HUES64 (cell line): ENCODE results near the gene RERE.
A peak's percentile ranks its signal among the peaks of the same experiment; 100 is the strongest.

Source experiments
- H3K27ac ChIP-seq: 2 replicates; pipeline ENCODE4 v1.7.0; 2013; ENCODE audit warnings: low read depth, low read length, inconsistent platforms
- H3K27me3 ChIP-seq: 2 replicates; pipeline ENCODE4 v1.6.1; 2013; ENCODE audit warnings: mild to moderate bottlenecking, low read length; ENCODE audit not compliant: insufficient read depth
- H3K36me3 ChIP-seq: 2 replicates; pipeline ENCODE4 v1.6.1; 2013; ENCODE audit warnings: mild to moderate bottlenecking, low read length; ENCODE audit not compliant: insufficient read depth
- H3K4me1 ChIP-seq: 2 replicates; pipeline ENCODE4 v1.6.1; 2013; ENCODE audit warnings: mild to moderate bottlenecking, low read length, moderate library complexity; ENCODE audit not compliant: insufficient read depth
- H3K4me3 ChIP-seq: 2 replicates; pipeline ENCODE4 v1.5.1; 2013; ENCODE audit warnings: mild to moderate bottlenecking, low read length, moderate library complexity
- H3K9ac ChIP-seq: 2 replicates; pipeline ENCODE4 v1.6.1; 2013; ENCODE audit warnings: mild to moderate bottlenecking, low read depth, low read length
- H3K9me3 ChIP-seq: 2 replicates; pipeline ENCODE4 v1.6.1; 2013; ENCODE audit warnings: low read depth, low read length; ENCODE audit not compliant: insufficient read depth
- WGBS: fragments of 150-250, 120-280 bp; methylation state at CpG from one replicate; pipeline ENCODE4 v1.1.7; 2013; ENCODE audit warnings: missing lambda C conversion rate; 5-methylcytosine and 5-hydroxymethylcytosine counted together

RERE gene

DNA sequence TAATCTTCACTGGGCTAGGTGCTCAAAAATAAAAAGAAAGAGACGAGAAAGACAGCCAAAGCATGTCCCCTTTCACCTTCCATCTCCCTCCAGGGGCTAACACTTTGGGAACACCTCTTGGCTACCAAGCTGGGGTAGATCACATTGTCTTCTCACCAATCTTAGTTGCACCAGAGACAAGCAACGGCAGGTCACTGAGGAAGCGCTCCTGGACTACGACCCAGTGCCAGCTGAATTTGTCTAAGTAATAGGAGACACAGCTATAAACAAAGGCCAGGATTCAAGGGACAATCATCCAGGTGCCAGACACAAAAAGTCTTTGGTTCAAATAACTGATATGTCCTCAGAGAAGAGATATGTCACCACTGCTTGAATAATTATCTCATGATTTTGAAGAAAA, 399.1 kb downstream of the RERE start:
- Histone ChIP-seq H3K4me1 (peaks cover 63% of the 10 kb centered on the region), H3K4me3 (no peak overlapping the region), H3K9ac (no peak overlapping the region; the same call in 1 of the 2 replicates), H3K27me3 (no peaks in the 10 kb centered on the region), H3K27ac (no peak overlapping the region), H3K9me3 (no peaks in the 10 kb centered on the region), H3K36me3 (peaks cover 51% of the 10 kb centered on the region)
- WGBS: 94% methylated on average over 4 of the region's 4 CpGs

DNA sequence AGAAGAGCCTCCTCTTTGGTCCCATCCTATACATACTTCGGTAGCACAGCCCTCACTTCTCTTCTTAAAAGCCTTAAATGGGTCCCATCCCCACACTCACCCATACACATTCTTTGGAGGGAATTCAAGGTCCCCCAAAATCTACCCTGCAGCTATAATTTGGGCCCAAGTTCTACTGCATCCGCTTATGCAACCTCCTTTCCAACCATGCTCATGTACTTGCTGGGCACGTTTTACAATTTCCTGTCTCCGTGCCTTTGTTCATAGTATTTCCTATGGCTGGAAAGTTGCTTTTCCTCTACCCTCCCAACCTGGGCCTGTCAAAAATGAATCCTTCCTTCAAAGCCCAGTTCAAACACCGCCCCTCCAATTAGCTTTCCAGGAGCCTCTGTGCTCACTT, 399.8 kb downstream of the RERE start:
- Histone ChIP-seq H3K4me3 (no peak overlapping the region), H3K36me3 (peaks cover 51% of the 10 kb centered on the region), H3K9me3 (no peaks in the 10 kb centered on the region), H3K27ac (peak overlapping the region; percentile 28; the same call in 1 of the 2 replicates), H3K4me1 (peaks cover 60% of the 10 kb centered on the region), H3K9ac (no peak overlapping the region), H3K27me3 (no peaks in the 10 kb centered on the region)
- WGBS: 88% methylated on average over 5 of the region's 5 CpGs

DNA sequence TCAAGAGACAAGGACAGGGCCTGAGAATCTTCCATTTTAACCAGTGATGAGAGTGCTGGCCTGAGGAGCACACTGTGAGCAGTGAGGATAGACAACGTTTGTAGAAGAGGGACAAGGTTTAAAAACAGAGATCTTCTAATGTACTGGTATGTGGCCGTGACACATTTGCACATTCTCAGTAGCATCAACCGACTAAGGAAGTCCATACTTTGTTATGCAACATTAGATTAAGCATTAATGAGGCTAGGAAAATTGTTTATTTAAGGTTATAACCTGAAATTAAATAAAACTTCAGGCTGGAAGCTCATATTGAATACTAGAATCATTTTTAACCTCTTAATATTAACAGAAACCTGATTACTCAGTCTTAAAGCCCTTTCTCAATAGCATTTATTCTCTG, 400.6 kb downstream of the RERE start:
- no peak overlapping the region for H3K4me3 ChIP-seq
- H3K36me3 ChIP-seq: peaks cover 51% of the 10 kb centered on the region
- no peak overlapping the region for H3K9ac ChIP-seq
- 62% methylated on average over 2 of the region's 3 CpGs for WGBS
- no peaks in the 10 kb centered on the region for H3K27me3 ChIP-seq
- H3K27ac ChIP-seq: no peak overlapping the region
- peaks cover 60% of the 10 kb centered on the region for H3K4me1 ChIP-seq
- H3K9me3 ChIP-seq: no peaks in the 10 kb centered on the region

DNA sequence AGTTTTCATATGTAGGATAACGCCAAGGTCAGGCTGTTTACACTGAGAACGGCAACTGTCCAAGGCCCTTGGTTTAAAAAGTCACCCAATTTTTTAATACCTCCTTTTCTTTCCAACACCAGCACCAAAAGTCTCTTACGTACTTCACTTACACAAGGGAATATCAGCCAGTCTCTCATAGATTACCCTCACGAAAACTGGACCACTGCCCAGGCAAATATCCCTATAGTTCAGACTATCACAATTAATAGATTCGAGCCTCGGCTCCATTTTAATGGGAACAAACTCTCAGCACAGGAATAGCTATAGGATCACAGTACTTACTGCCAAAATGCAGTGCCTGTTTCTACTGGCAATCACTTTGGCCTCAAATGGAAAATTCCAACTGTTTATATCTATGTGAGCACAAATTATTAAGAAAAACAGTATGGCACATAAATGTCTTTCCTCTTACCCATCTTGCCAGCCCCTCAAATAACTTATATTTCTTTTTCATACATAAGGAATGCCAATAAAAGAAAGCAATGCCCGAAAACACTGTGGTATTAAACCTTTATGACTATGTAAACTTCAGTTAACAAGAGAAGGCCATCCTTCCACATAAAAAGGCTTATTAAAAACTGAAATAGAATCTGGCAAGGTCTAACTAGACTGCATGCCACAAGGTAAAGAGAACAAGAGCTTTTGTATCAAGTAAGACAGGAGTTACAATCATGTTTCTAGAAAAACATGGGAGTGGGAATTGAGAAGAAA, 401.7 kb downstream of the RERE start:
- no peak overlapping the region for H3K27ac ChIP-seq
- WGBS: 91% methylated on average over 7 of the region's 7 CpGs

DNA sequence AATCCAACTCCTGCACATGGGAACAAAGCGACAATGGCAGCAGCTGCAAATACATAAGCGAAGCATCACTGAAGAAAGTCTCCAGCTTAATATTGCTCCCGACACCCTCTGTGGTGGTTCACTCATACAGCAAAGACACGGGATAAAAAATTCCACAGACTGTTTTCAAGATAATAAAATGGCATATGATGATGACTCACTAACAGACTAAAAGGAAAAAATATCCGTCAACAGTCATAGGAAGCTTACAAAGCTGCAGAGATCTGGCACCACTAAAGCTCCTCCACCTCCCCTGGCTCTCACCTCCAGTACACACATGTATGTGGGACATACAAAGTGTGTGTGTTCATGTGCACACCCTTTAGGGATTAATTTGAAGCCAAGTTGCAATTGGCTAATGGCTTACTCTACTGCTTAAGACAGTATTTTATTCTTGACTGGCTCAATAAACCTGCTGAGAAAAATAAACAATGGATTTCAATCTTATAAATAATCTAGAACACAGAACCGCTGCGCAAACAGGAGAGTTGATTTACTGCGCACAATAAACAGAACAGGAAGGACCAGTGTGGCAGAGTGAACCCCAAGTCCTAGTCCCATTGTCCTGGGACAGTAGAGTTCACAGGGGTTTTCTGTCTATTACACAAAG, 405.1 kb downstream of the RERE start:
- Histone ChIP-seq H3K9me3 (no peaks in the 10 kb centered on the region), H3K27ac (no peak overlapping the region), H3K27me3 (no peaks in the 10 kb centered on the region), H3K4me1 (peaks cover 60% of the 10 kb centered on the region), H3K36me3 (peaks cover 14% of the 10 kb centered on the region; the same call in 1 of the 2 replicates), H3K4me3 (no peak overlapping the region), H3K9ac (no peak overlapping the region)
- WGBS: 97% methylated on average over 8 of the region's 8 CpGs

More for the DNA sequence above, 401.7 kb downstream of the RERE start:
- Histone ChIP-seq H3K4me3 (no peak overlapping the region), H3K9me3 (no peaks in the 10 kb centered on the region), H3K36me3 (peaks cover 40% of the 10 kb centered on the region), H3K4me1 (peaks cover 59% of the 10 kb centered on the region), H3K27me3 (no peaks in the 10 kb centered on the region), H3K9ac (no peak overlapping the region)

DNA sequence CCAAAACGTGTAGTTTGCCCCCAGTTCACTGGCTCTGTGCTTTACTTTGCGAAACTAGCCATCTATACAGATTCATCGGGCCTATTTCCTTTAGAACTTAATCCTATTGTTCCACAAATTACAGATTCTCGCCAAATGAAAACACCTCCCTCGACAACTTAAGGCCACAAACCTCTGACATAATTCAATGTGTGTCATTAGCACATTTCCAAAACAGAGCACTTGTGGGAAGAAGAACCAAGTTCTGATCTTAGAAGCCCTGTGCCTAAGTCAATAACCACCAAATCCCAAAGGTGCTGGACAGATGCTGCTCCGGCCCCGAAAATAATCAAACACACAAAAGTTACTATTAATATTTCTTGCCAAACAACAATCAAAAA, 405.6 kb downstream of the RERE start:
- WGBS: 66% methylated on average over 7 of the region's 7 CpGs
- H3K9ac ChIP-seq: no peak overlapping the region

DNA sequence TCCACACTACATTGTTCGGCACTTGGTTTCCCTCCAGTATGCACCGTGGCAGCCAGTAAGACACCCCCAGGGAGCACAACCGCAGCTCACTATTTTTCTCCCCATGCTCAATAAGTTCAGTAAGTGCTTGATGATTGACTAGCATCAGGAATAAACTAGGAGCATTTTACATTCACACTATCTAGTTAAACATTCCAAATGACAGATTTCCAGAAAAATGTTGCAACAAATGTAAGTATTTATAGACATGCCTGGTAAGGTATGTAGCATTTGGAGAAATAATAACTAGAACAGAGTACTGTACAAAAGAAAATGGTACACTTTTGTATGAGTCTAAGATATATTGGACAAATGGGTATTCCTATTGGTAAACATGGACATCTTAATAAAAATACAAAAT, 406.6 kb downstream of the RERE start:
- Histone ChIP-seq H3K9ac (no peak overlapping the region), H3K9me3 (no peaks in the 10 kb centered on the region), H3K36me3 (peaks cover 15% of the 10 kb centered on the region; the same call in 1 of the 2 replicates), H3K27me3 (no peaks in the 10 kb centered on the region), H3K27ac (no peak overlapping the region), H3K4me3 (no peak overlapping the region), H3K4me1 (peaks cover 61% of the 10 kb centered on the region)
- WGBS: 94% methylated on average over 3 of the region's 3 CpGs

More for the DNA sequence above, 405.6 kb downstream of the RERE start:
- Histone ChIP-seq H3K4me3 (no peak overlapping the region), H3K36me3 (peaks cover 14% of the 10 kb centered on the region; the same call in 1 of the 2 replicates), H3K27me3 (no peaks in the 10 kb centered on the region), H3K9me3 (no peaks in the 10 kb centered on the region), H3K4me1 (peaks cover 60% of the 10 kb centered on the region), H3K27ac (no peak overlapping the region)

DNA sequence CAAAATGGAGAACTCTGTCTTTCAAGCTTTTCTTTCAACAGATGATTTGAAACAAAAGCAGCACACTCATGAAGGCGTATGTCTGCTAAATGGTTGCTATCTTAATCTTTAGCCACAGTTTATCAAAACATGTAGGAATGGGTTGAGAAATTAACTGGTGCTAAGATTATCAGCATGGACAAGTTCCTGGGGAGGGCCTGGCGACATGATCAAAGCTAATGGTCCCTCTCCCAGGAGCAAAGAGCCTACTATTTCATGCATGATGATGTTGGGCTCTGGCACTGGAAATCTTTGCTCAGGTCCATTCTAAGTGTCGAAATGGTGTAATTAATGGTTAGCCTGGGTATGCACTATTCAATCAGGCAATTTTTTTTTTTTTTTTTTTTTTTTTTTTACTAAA, 407.8 kb downstream of the RERE start:
- H3K4me3 ChIP-seq: no peak overlapping the region
- H3K36me3 ChIP-seq: peaks cover 15% of the 10 kb centered on the region; the same call in 1 of the 2 replicates
- no peaks in the 10 kb centered on the region for H3K27me3 ChIP-seq
- no peaks in the 10 kb centered on the region for H3K9me3 ChIP-seq
- peaks cover 61% of the 10 kb centered on the region for H3K4me1 ChIP-seq
- H3K9ac ChIP-seq: no peak overlapping the region
- 88% methylated on average over 3 of the region's 3 CpGs for WGBS
- peak overlapping the region; percentile 19; the same call in 1 of the 2 replicates for H3K27ac ChIP-seq

DNA sequence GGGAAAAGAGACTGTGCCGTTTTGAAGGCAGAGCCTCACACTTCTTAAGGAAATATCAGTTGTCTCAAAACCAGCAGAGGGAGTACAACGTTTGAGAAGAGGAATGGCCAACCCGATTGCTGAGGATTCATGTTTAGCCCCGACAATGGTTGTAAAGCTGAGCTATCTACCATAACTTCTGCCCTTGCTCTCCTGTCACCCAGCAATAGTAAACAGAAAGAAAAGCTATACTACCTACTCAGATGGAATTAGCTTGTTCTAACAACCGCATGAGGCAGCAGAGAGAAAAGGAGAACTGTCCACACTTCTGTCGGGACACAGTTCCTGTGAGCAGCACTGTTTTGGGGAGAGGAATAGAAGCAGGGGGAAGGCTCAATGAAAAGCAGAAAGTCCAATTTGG, 408.3 kb downstream of the RERE start:
- 35% methylated on average over 6 of the region's 6 CpGs for WGBS
- Histone ChIP-seq H3K36me3 (peaks cover 15% of the 10 kb centered on the region; the same call in 1 of the 2 replicates), H3K4me1 (peaks cover 61% of the 10 kb centered on the region), H3K27me3 (no peaks in the 10 kb centered on the region), H3K27ac (peak overlapping the region; percentile 24; the same call in 1 of the 2 replicates), H3K9ac (no peak overlapping the region), H3K9me3 (no peaks in the 10 kb centered on the region), H3K4me3 (no peak overlapping the region)

DNA sequence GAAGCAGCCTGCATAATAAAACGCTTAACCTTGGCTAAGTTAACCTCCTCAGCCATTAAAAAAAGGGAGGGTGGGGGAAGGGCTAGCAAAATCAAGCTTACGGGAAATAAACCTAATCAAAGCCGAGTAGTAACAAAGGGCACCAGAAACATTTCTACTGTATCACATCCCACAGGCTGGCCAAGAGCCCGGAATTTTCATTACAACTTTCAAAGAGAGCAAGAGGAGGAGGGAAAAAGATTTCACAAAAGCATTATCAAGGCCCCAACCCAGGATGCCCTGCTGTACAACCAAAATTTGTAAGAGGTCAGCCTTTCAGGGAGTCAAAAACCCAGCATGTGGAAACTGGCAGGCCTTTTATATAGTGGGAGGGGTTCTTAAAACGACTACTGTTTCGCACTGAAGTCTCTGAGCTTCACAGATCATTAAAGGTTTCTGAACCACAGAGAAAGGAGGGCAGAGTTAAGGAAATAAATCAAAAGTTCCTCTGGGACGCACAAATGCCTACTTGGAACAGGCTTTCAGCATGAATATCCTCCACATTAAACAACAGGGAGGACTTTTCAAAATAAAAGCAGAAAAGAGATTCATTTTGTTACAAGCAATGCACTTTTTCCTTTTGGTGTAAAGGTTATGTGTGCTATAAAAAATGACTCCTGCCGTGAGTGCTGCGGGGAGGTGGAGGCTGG, 409.1 kb downstream of the RERE start:
- WGBS: 55% methylated on average over 7 of the region's 9 CpGs
- H3K9ac ChIP-seq: peak overlapping the region; percentile 53; the same call in 1 of the 2 replicates
- no peaks in the 10 kb centered on the region for H3K9me3 ChIP-seq
- peaks cover 15% of the 10 kb centered on the region; the same call in 1 of the 2 replicates for H3K36me3 ChIP-seq
- H3K4me3 ChIP-seq: peak overlapping the region; percentile 18; the same call in 1 of the 2 replicates
- H3K27me3 ChIP-seq: no peaks in the 10 kb centered on the region
- peak overlapping the region; percentile 65 for H3K27ac ChIP-seq
- peaks cover 61% of the 10 kb centered on the region for H3K4me1 ChIP-seq

DNA sequence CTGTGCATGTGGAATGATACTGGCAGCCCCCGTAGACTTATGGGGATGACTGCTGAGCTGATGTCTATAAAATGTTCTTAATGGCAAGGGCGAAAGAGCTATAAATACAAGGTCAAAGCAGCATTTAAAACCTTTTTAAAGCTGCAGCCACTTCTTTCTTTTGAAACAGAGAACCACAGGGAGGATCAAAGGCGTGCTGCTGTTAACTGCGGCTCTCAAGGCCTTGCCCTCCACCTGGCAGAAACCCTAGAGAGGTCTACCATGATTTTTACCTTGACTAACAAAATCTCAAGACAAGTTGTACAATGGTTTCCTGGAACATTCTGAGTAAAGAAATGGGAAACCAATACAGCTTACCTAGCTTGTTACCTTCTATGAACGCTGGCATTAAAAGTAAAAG, 409.8 kb downstream of the RERE start:
- WGBS: 75% methylated on average over 5 of the region's 5 CpGs
- Histone ChIP-seq H3K36me3 (peaks cover 15% of the 10 kb centered on the region; the same call in 1 of the 2 replicates), H3K27me3 (no peaks in the 10 kb centered on the region), H3K4me3 (peak overlapping the region; percentile 18; the same call in 1 of the 2 replicates), H3K9ac (peak overlapping the region; percentile 53; the same call in 1 of the 2 replicates), H3K4me1 (peaks cover 61% of the 10 kb centered on the region), H3K27ac (peak overlapping the region; percentile 65), H3K9me3 (no peaks in the 10 kb centered on the region)
